Measurements from ENCODE around the gene FBXO41.

DNA sequence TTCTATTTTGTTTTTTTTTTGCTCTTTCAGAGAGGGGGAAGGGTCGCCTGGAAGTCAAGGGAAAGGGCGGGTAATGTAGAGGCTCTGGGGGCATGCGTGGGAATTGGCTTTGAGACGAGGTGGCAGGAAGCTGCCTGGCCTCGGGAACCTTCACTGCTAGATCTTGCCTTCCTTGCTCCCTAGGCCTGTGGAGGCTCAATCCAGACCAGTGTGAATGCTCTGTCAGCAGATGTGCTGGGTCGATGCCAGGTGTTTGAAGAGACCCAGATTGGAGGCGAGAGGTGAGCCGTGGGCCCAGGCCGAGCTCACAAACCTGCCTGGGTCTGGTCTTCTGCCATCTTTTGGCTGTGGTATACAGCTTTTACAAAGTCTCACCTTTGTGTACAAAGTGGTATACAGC, 34.6 kb downstream of the FBXO41 start:
- TF ChIP-seq NRF1 (IDR thresholded peaks at IDR 0.05; ENCODE audit: low read depth, low read length) = no peak
- TF ChIP-seq, protein P1, sequence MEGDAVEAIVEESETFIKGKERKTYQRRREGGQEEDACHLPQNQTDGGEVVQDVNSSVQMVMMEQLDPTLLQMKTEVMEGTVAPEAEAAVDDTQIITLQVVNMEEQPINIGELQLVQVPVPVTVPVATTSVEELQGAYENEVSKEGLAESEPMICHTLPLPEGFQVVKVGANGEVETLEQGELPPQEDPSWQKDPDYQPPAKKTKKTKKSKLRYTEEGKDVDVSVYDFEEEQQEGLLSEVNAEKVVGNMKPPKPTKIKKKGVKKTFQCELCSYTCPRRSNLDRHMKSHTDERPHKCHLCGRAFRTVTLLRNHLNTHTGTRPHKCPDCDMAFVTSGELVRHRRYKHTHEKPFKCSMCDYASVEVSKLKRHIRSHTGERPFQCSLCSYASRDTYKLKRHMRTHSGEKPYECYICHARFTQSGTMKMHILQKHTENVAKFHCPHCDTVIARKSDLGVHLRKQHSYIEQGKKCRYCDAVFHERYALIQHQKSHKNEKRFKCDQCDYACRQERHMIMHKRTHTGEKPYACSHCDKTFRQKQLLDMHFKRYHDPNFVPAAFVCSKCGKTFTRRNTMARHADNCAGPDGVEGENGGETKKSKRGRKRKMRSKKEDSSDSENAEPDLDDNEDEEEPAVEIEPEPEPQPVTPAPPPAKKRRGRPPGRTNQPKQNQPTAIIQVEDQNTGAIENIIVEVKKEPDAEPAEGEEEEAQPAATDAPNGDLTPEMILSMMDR (IDR thresholded peaks at IDR 0.05) = no peak
- no peak for TF ChIP-seq RFX5 (IDR thresholded peaks at IDR 0.05; ENCODE audit: low read length)
- TF ChIP-seq EP300 (IDR thresholded peaks at IDR 0.05; ENCODE audit: borderline replicate concordance in 1 of 2, low read depth in 1 of 2, low read length in 1 of 2) = no peak
- TF ChIP-seq TEAD4 (IDR thresholded peaks at IDR 0.05; ENCODE audit: borderline replicate concordance, insufficient read depth) = no peak
- TF ChIP-seq TAF1 (IDR thresholded peaks at IDR 0.05; ENCODE audit: borderline replicate concordance, low read depth, low read length) = no peak
- TF ChIP-seq, protein P2, sequence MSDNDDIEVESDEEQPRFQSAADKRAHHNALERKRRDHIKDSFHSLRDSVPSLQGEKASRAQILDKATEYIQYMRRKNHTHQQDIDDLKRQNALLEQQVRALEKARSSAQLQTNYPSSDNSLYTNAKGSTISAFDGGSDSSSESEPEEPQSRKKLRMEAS (IDR thresholded peaks at IDR 0.05; ENCODE audit: low read depth) = no peak

Measured in SK-N-SH (cell line).